CD14-positive monocyte (primary cell): ENCODE data around the gene UPK1A. TPM values are rescaled to one million over a fixed set of nuclear protein-coding genes. Genes with fewer than 3 reads are reported as not detected.

Experiments
- DNase-seq, 3 donors: peaks; one replicate each; pipeline ENCODE4 v3.0.0-alpha.2; 2011 to 2022
- H2AFZ ChIP-seq: 2 replicates; pipeline ENCODE4 v1.6.0; 2012; ENCODE audit warnings: mild to moderate bottlenecking, low read depth, low read length, inconsistent platforms; ENCODE audit not compliant: insufficient read depth, poor library complexity, severe bottlenecking
- H3K27ac ChIP-seq, 2 donors: 1 replicate in 1 of 2; 2 replicates in 1 of 2; pipeline ENCODE4 v1.5.1; 2012 to 2013; ENCODE audit warnings: low read length in 2 of 2, control low read depth in 1 of 2, inconsistent platforms in 1 of 2, low read depth in 1 of 2, mild to moderate bottlenecking in 1 of 2
- H3K27me3 ChIP-seq, 2 donors: one replicate each; pipeline versions ENCODE4 v1.6.0 to v1.6.1; 2011 to 2013; ENCODE audit warnings: low read length in 2 of 2; ENCODE audit not compliant: control insufficient read depth in 2 of 2, insufficient read depth in 2 of 2
- H3K36me3 ChIP-seq, 2 donors: replicated peaks in 1 of 2; 1 replicate in 1 of 2; 2 replicates in 1 of 2; pipeline versions ENCODE4 v1.5.1 to v1.6.1; 2012 to 2013; ENCODE audit warnings: low read length in 2 of 2, control low read depth in 1 of 2, inconsistent platforms in 1 of 2, mild to moderate bottlenecking in 1 of 2; ENCODE audit not compliant: insufficient read depth in 2 of 2, control insufficient read depth in 1 of 2
- H3K4me1 ChIP-seq, 2 donors: 1 replicate in 1 of 2; 2 replicates in 1 of 2; pipeline versions ENCODE4 v1.5.1 to v1.6.1; 2012 to 2013; ENCODE audit warnings: low read length in 2 of 2, control low read depth in 1 of 2, inconsistent platforms in 1 of 2, mild to moderate bottlenecking in 1 of 2, moderate library complexity in 1 of 2; ENCODE audit not compliant: insufficient read depth in 2 of 2, control insufficient read depth in 1 of 2
- H3K4me2 ChIP-seq: replicated peaks from 2 replicates; pipeline ENCODE3; 2012; ENCODE audit warnings: low read length, moderate library complexity, mild to moderate bottlenecking; ENCODE audit not compliant: poor library complexity, severe bottlenecking; ENCODE audit errors: extremely low read depth
- H3K4me3 ChIP-seq, 3 experiments: fragments of 200-600 bp in 1 of 3; sonication (generic) in 1 of 3; replicated peaks in 1 of 3; 1 replicate in 2 of 3; 2 replicates in 1 of 3; pipeline ENCODE4 v1.5.1; 2011 to 2013; ENCODE audit warnings: low read length in 3 of 3, mild to moderate bottlenecking in 3 of 3, control low read depth in 2 of 3, low read depth in 2 of 3, inconsistent platforms in 1 of 3, moderate library complexity in 1 of 3
- H3K79me2 ChIP-seq: 2 replicates; pipeline ENCODE4 v1.6.0; 2012; ENCODE audit warnings: mild to moderate bottlenecking, control low read depth, inconsistent platforms, low read length, moderate library complexity; ENCODE audit not compliant: insufficient read depth
- H3K9ac ChIP-seq: 2 replicates; pipeline ENCODE4 v1.6.0; 2017; ENCODE audit warnings: low read length, mild to moderate bottlenecking; ENCODE audit not compliant: insufficient read depth, poor library complexity, severe bottlenecking
- H3K9me3 ChIP-seq, 2 donors: replicated peaks in 1 of 2; 1 replicate in 1 of 2; 2 replicates in 1 of 2; pipeline versions ENCODE4 v1.5.1 to v1.6.1; 2012 to 2013; ENCODE audit warnings: low read length in 2 of 2, control low read depth in 1 of 2; ENCODE audit not compliant: control insufficient read depth in 1 of 2, insufficient read depth in 1 of 2
- H4K20me1 ChIP-seq: 2 replicates; pipeline ENCODE4 v1.6.0; 2012; ENCODE audit warnings: mild to moderate bottlenecking, low read length, control low read depth, moderate library complexity; ENCODE audit not compliant: insufficient read depth
- H3K27ac Mint-ChIP-seq, 7 donors: one replicate each; pipeline ENCODE4 v1.8.0; 2020; ENCODE audit warnings: mild to moderate bottlenecking in 7 of 7, mixed read lengths in 7 of 7, moderate library complexity in 6 of 7, inconsistent platforms in 2 of 7
- H3K27me3 Mint-ChIP-seq, 3 donors: one replicate each; pipeline ENCODE4 v1.8.0; 2021 to 2022; ENCODE audit warnings: low read depth in 3 of 3, mild to moderate bottlenecking in 3 of 3, mixed read lengths in 3 of 3, moderate library complexity in 3 of 3, inconsistent platforms in 1 of 3
- H3K36me3 Mint-ChIP-seq, 2 donors: one replicate each; pipeline ENCODE4 v1.8.0; 2020; ENCODE audit warnings: mixed read lengths in 2 of 2, inconsistent platforms in 1 of 2, mild to moderate bottlenecking in 1 of 2
- H3K4me1 Mint-ChIP-seq: one replicate; pipeline ENCODE4 v1.8.0; 2020; ENCODE audit warnings: mild to moderate bottlenecking, mixed read lengths
- H3K4me3 Mint-ChIP-seq, 2 donors: one replicate each; pipeline ENCODE4 v1.8.0; 2020; ENCODE audit warnings: mild to moderate bottlenecking in 2 of 2, mixed read lengths in 2 of 2, moderate library complexity in 1 of 2
- H3K9me3 Mint-ChIP-seq, 7 donors: one replicate each; pipeline ENCODE4 v1.8.0; 2020 to 2022; ENCODE audit warnings: mixed read lengths in 7 of 7, mild to moderate bottlenecking in 6 of 7, moderate library complexity in 6 of 7, inconsistent platforms in 2 of 7
- CTCF ChIP-seq: fragments of 200-600 bp; IDR thresholded peaks from one replicate; pipeline ENCODE4 v1.8.0; 2022; ENCODE audit warnings: antibody characterized with exemption, mild to moderate bottlenecking
- WGBS: methylation state at CpG from one replicate; pipeline ENCODE4 v1.1.5; 2013; ENCODE audit warnings: missing lambda C conversion rate; ENCODE audit not compliant: insufficient coverage; 5-methylcytosine and 5-hydroxymethylcytosine counted together
- intact Hi-C, 2 donors: fragments of 100-400 bp; cut with micrococcal nuclease; formaldehyde crosslinking; loops; one replicate each; pipeline versions ENCODE4 v1.15.0 to v1.15.1; 2023
- polyA plus RNA-seq, 3 donors: library from polyadenylated mRNA; depleted of rRNA in 1 of 3; unstranded in 2 of 3; stranded (reverse) in 1 of 3; fragments of 300-500 nt in 2 of 3; fragments of >200 nt in 1 of 3; fragmentation: Illumina TruSeq in 2 of 3; gene quantifications; 1 replicate in 2 of 3; 2 replicates in 1 of 3; pipeline ENCODE4 v1.2.3, GENCODE V29; 2012 to 2021

Gene UPK1A
- polyA plus RNA-seq, 3 donors: not detected

GRCh38 chr19:35669566-35669965, 3.2 kb downstream of the UPK1A start:
- H3K36me3 ChIP-seq: peaks cover 0 to 9% of the 10 kb centered on the region in 2 donors
- H3K4me2 ChIP-seq: no peak overlapping the region
- DNase-seq: no peak
- Mint-ChIP-seq H3K4me1 (peaks cover 6% of the 10 kb centered on the region), H3K27ac (no peak overlapping the region), H3K9me3 (peaks cover 0 to 9% (median 0%) of the 10 kb centered on the region in 7 donors), H3K36me3 (peaks cover 0 to 2% of the 10 kb centered on the region in 2 donors), H3K4me3 (peak overlapping the region in 1 of 2 donors; percentile 30), H3K27me3 (peaks cover 42 to 51% (median 50%) of the 10 kb centered on the region in 3 donors)
- TF ChIP-seq CTCF: no peak
- no peaks in the 10 kb centered on the region for H3K79me2 ChIP-seq
- H3K4me1 ChIP-seq: peaks cover 0 to 6% of the 10 kb centered on the region in 2 donors
- no peak overlapping the region for H2AFZ ChIP-seq
- no peak overlapping the region for H3K27ac ChIP-seq
- intact Hi-C loops: no loop called here
- no peaks in the 10 kb centered on the region for H4K20me1 ChIP-seq
- no peak overlapping the region for H3K9ac ChIP-seq
- H3K9me3 ChIP-seq: peaks cover 0 to 7% of the 10 kb centered on the region in 2 donors
- H3K4me3 ChIP-seq: no peak overlapping the region
- peaks cover 9 to 29% of the 10 kb centered on the region in 2 donors for H3K27me3 ChIP-seq
- WGBS: 87% methylated on average over 6 of the region's 6 CpGs

GRCh38 chr19:35669974-35670373, 3.7 kb downstream of the UPK1A start:
- H3K4me3 Mint-ChIP-seq: peak overlapping the region in 1 of 2 donors; percentile 30
- no peak overlapping the region for H2AFZ ChIP-seq

More at GRCh38 chr19:35669974-35670373, 3.7 kb downstream of the UPK1A start:
- no peak overlapping the region for H3K4me2 ChIP-seq
- H3K27ac Mint-ChIP-seq: no peak overlapping the region
- H3K9me3 Mint-ChIP-seq: peaks cover 0 to 9% (median 0%) of the 10 kb centered on the region in 7 donors
- H3K4me3 ChIP-seq: no peak overlapping the region
- H3K9ac ChIP-seq: no peak overlapping the region
- H3K27me3 Mint-ChIP-seq: peaks cover 46 to 55% (median 54%) of the 10 kb centered on the region in 3 donors
- H3K4me1 Mint-ChIP-seq: peaks cover 6% of the 10 kb centered on the region
- DNase-seq: no peak
- H3K9me3 ChIP-seq: peaks cover 0 to 7% of the 10 kb centered on the region in 2 donors
- H3K27ac ChIP-seq: no peak overlapping the region
- peaks cover 0 to 6% of the 10 kb centered on the region in 2 donors for H3K4me1 ChIP-seq
- H3K36me3 ChIP-seq: peaks cover 0 to 7% of the 10 kb centered on the region in 2 donors
- H3K27me3 ChIP-seq: peaks cover 9 to 32% of the 10 kb centered on the region in 2 donors
- H3K79me2 ChIP-seq: no peaks in the 10 kb centered on the region
- peaks cover 0 to 2% of the 10 kb centered on the region in 2 donors for H3K36me3 Mint-ChIP-seq
- no peak for TF ChIP-seq CTCF
- H4K20me1 ChIP-seq: no peaks in the 10 kb centered on the region
- intact Hi-C loops: no loop called here
- WGBS: 71% methylated on average over 3 of the region's 4 CpGs
